ENCODE results near the gene SSTR3.
A peak's percentile ranks its signal among the peaks of the same experiment; 100 is the strongest.
"Not testable (repeated sequence)": the region's sequence is repeated elsewhere in the genome, so short reads cannot be mapped to it uniquely, and the experiment has no call there.

The SSTR3 gene

GRCh38 chr22:37212174-37212906 is at the start of gene SSTR3:
Gene SSTR3 (minus strand): TSS chr22:37212477. CDS start chr22:37207803, 4,674 bp downstream.
- DNase-seq (ENCODE audit: low spot score), result no peak

GRCh38 chr22:37260901-37261336 is 48.6 kb upstream of the SSTR3 start:
- peak; percentile 44 for DNase-seq (ENCODE audit: low spot score)

GRCh38 chr22:37260155-37260795 is 48.0 kb upstream of the SSTR3 start:
- no peak for DNase-seq (ENCODE audit: low spot score)

GRCh38 chr22:37259540-37260029 is 47.3 kb upstream of the SSTR3 start:
- peak; percentile 13 for DNase-seq (ENCODE audit: low spot score)

- DNase-seq (ENCODE audit: low spot score), result no peak
Observed at GRCh38 chr22:37258753-37259401, 46.6 kb upstream of the SSTR3 start.

GRCh38 chr22:37258005-37258752 is 45.9 kb upstream of the SSTR3 start:
- DNase-seq (ENCODE audit: low spot score), result no peak

- DNase-seq (ENCODE audit: low spot score), result no peak
Observed at GRCh38 chr22:37256075-37256726, 43.9 kb upstream of the SSTR3 start.

GRCh38 chr22:37255558-37256006 is 43.3 kb upstream of the SSTR3 start:
- DNase-seq (ENCODE audit: low spot score), result no peak

GRCh38 chr22:37254867-37255233 is 42.6 kb upstream of the SSTR3 start:
- DNase-seq (ENCODE audit: low spot score), result no peak

- DNase-seq (ENCODE audit: low spot score), result no peak
Observed at GRCh38 chr22:37254209-37254866, 42.1 kb upstream of the SSTR3 start.

GRCh38 chr22:37253126-37253660 is 40.9 kb upstream of the SSTR3 start:
- no peak for DNase-seq (ENCODE audit: low spot score)

- DNase-seq (ENCODE audit: low spot score), result not testable (repeated sequence)
Observed at GRCh38 chr22:37251836-37252235, 39.6 kb upstream of the SSTR3 start.

- DNase-seq (ENCODE audit: low spot score), result no peak
Observed at GRCh38 chr22:37249986-37250385, 37.7 kb upstream of the SSTR3 start.

- no peak for DNase-seq (ENCODE audit: low spot score)
Observed at GRCh38 chr22:37248251-37248650, 36.0 kb upstream of the SSTR3 start.

- DNase-seq (ENCODE audit: low spot score), result no peak
Observed at GRCh38 chr22:37245740-37246139, 33.5 kb upstream of the SSTR3 start.

- no peak for DNase-seq (ENCODE audit: low spot score)
Observed at GRCh38 chr22:37244922-37245722, 32.8 kb upstream of the SSTR3 start.

GRCh38 chr22:37244114-37244921 is 32.0 kb upstream of the SSTR3 start, which contains the start of gene RAC2:
Gene RAC2 (minus strand): TSS chr22:37244269. CDS start chr22:37244148, 121 bp downstream.
- no peak for DNase-seq (ENCODE audit: low spot score)

GRCh38 chr22:37243402-37244113 is 31.3 kb upstream of the SSTR3 start:
- DNase-seq (ENCODE audit: low spot score), result no peak
